H9 (cell line): ENCODE results near the gene MAD1L1. TPM values are rescaled to one million over a fixed set of nuclear protein-coding genes. Genes with fewer than 3 reads are reported as not detected.

Experiments used
- DNase-seq: peaks from one replicate; pipeline ENCODE4 v3.0.0-alpha.2; 2017
- H2AFZ ChIP-seq: one replicate; pipeline ENCODE4 v1.6.1; 2013; ENCODE audit warnings: mild to moderate bottlenecking, low read length, control low read depth, moderate library complexity
- H2AK5ac ChIP-seq: 2 replicates; pipeline ENCODE4 v1.6.1; 2013; ENCODE audit warnings: low read length, control low read depth, mixed read lengths; ENCODE audit not compliant: insufficient read length
- H2BK120ac ChIP-seq: one replicate; pipeline ENCODE4 v1.6.1; 2013; ENCODE audit warnings: low read depth, mild to moderate bottlenecking, low read length, control low read depth, inconsistent platforms; ENCODE audit not compliant: poor library complexity, severe bottlenecking
- H2BK12ac ChIP-seq: 2 replicates; pipeline ENCODE4 v1.6.1; 2013; ENCODE audit warnings: low read length, control low read depth, mixed read lengths, low read depth; ENCODE audit not compliant: insufficient read length
- H2BK15ac ChIP-seq: 2 replicates; pipeline ENCODE4 v1.6.1; 2013; ENCODE audit warnings: low read depth, low read length, control low read depth
- H2BK20ac ChIP-seq: one replicate; pipeline ENCODE4 v1.6.1; 2013; ENCODE audit warnings: low read depth, mild to moderate bottlenecking, low read length, control low read depth, inconsistent platforms; ENCODE audit not compliant: poor library complexity, severe bottlenecking
- H2BK5ac ChIP-seq: 2 replicates; pipeline ENCODE4 v1.6.1; 2013; ENCODE audit warnings: low read length, control low read depth, mixed read lengths; ENCODE audit not compliant: insufficient read length
- H3K14ac ChIP-seq: 2 replicates; pipeline ENCODE4 v1.6.1; 2013; ENCODE audit warnings: low read length, control low read depth; ENCODE audit not compliant: insufficient read depth
- H3K18ac ChIP-seq: 2 replicates; pipeline ENCODE4 v1.6.1; 2013; ENCODE audit warnings: low read depth, mild to moderate bottlenecking, mixed read lengths, low read length, control low read depth; ENCODE audit not compliant: insufficient read length
- H3K23ac ChIP-seq: 2 replicates; pipeline ENCODE4 v1.6.1; 2013; ENCODE audit warnings: low read length, control low read depth, mixed read lengths, low read depth; ENCODE audit not compliant: insufficient read length
- H3K23me2 ChIP-seq: 2 replicates; pipeline ENCODE4 v1.6.1; 2013; ENCODE audit warnings: low read depth, mild to moderate bottlenecking, mixed read lengths, low read length, control low read depth; ENCODE audit not compliant: insufficient read length, poor library complexity, severe bottlenecking
- H3K27ac ChIP-seq: 2 replicates; pipeline ENCODE4 v1.5.1; 2013; ENCODE audit warnings: low read length, control low read depth, mixed read lengths, low read depth; ENCODE audit not compliant: insufficient read length
- H3K27me3 ChIP-seq: 2 replicates; pipeline ENCODE4 v1.6.1; 2013; ENCODE audit warnings: low read length, control low read depth, inconsistent platforms; ENCODE audit not compliant: insufficient read depth
- H3K4ac ChIP-seq: 2 replicates; pipeline ENCODE4 v1.6.1; 2013; ENCODE audit warnings: low read depth, mild to moderate bottlenecking, control low read depth, inconsistent platforms, low read length, moderate library complexity
- H3K4me1 ChIP-seq: 2 replicates; pipeline ENCODE4 v1.6.1; 2013; ENCODE audit warnings: low read length, control low read depth, inconsistent platforms; ENCODE audit not compliant: insufficient read depth
- H3K4me2 ChIP-seq: 2 replicates; pipeline ENCODE4 v1.6.1; 2013; ENCODE audit warnings: low read length, control low read depth, mixed read lengths; ENCODE audit not compliant: insufficient read length, insufficient read depth
- H3K56ac ChIP-seq: 2 replicates; pipeline ENCODE4 v1.6.1; 2013; ENCODE audit warnings: low read depth, mild to moderate bottlenecking, mixed read lengths, low read length, control low read depth; ENCODE audit not compliant: insufficient read length
- H3K79me1 ChIP-seq: 2 replicates; pipeline ENCODE4 v1.6.1; 2013; ENCODE audit warnings: low read depth, mild to moderate bottlenecking, moderate library complexity, low read length, control low read depth, inconsistent platforms; ENCODE audit not compliant: insufficient read depth, poor library complexity, severe bottlenecking
- H3K79me2 ChIP-seq: 2 replicates; pipeline ENCODE4 v1.6.1; 2013; ENCODE audit warnings: low read length, control low read depth, inconsistent platforms; ENCODE audit not compliant: insufficient read depth
- H3K9ac ChIP-seq: 2 replicates; pipeline ENCODE4 v1.6.1; 2013; ENCODE audit warnings: low read length, control low read depth, mixed read lengths; ENCODE audit not compliant: insufficient read length; ENCODE audit errors: extremely low read depth
- H3K9me3 ChIP-seq: one replicate; pipeline ENCODE4 v1.6.1; 2013; ENCODE audit warnings: low read depth, low read length, inconsistent platforms; ENCODE audit not compliant: control insufficient read depth
- H3T11ph ChIP-seq: one replicate; pipeline ENCODE4 v1.6.1; 2013; ENCODE audit warnings: mild to moderate bottlenecking, low read length, control low read depth, inconsistent platforms
- H4K20me1 ChIP-seq: one replicate; pipeline ENCODE4 v1.6.1; 2013; ENCODE audit not compliant: control insufficient read depth, insufficient read length, insufficient read depth
- H4K5ac ChIP-seq: 2 replicates; pipeline ENCODE4 v1.6.1; 2013; ENCODE audit warnings: low read depth, mild to moderate bottlenecking, mixed read lengths, low read length, control low read depth; ENCODE audit not compliant: insufficient read length
- H4K8ac ChIP-seq: replicated peaks from 2 replicates; pipeline ENCODE4 v1.6.1; 2013; ENCODE audit warnings: low read length, control low read depth, mixed read lengths, low read depth; ENCODE audit not compliant: insufficient read length
- H4K91ac ChIP-seq: 2 replicates; pipeline ENCODE4 v1.6.1; 2013; ENCODE audit warnings: low read depth, mild to moderate bottlenecking, moderate library complexity, mixed read lengths, low read length, control low read depth; ENCODE audit not compliant: insufficient read length
- H3K27ac Mint-ChIP-seq, 3 experiments: 2 replicates in 2 of 3; 3 replicates in 1 of 3; pipeline ENCODE4 v1.8.0; 2020 to 2021; ENCODE audit warnings: mixed read lengths in 3 of 3, mild to moderate bottlenecking in 1 of 3, moderate library complexity in 1 of 3
- H3K27me3 Mint-ChIP-seq: 2 replicates; pipeline ENCODE4 v1.8.0; 2021; ENCODE audit warnings: low read depth, mild to moderate bottlenecking, moderate library complexity, mixed read lengths
- H3K36me3 Mint-ChIP-seq, 3 experiments: 2 replicates in 2 of 3; 3 replicates in 1 of 3; pipeline ENCODE4 v1.8.0; 2020 to 2021; ENCODE audit warnings: low read depth in 3 of 3, mixed read lengths in 3 of 3; ENCODE audit not compliant: insufficient read depth in 1 of 3
- H3K4me1 Mint-ChIP-seq, 2 experiments: 2 replicates each; pipeline ENCODE4 v1.8.0; 2020; ENCODE audit warnings: mixed read lengths in 2 of 2
- H3K4me3 Mint-ChIP-seq, 2 experiments: 2 replicates in 1 of 2; 3 replicates in 1 of 2; pipeline ENCODE4 v1.8.0; 2020 to 2021; ENCODE audit warnings: mild to moderate bottlenecking in 2 of 2, mixed read lengths in 2 of 2, moderate library complexity in 1 of 2
- H3K9me3 Mint-ChIP-seq, 2 experiments: 2 replicates in 1 of 2; 3 replicates in 1 of 2; pipeline ENCODE4 v1.8.0; 2020; ENCODE audit warnings: mild to moderate bottlenecking in 2 of 2, mixed read lengths in 2 of 2, moderate library complexity in 1 of 2
- WGBS: extraction: QIAGEN DNeasy Blood & Tissue Kit; methylation state at CpG from one replicate; pipeline ENCODE4 v1.1.7; 2013; ENCODE audit warnings: missing lambda C conversion rate, low lambda C conversion rate, mixed read lengths; ENCODE audit not compliant: insufficient read length; ENCODE audit errors: extremely low coverage; 5-methylcytosine and 5-hydroxymethylcytosine counted together
- total RNA-seq: library from RNA; stranded (reverse); gene quantifications from 2 replicates; pipeline ENCODE4 v1.2.1, GENCODE V29; 2021
- TF ChIP-seq, protein P1 (sequence below): fragments of 200-600 bp; sonication (generic); conservative IDR thresholded peaks from 3 replicates; pipeline ENCODE4 v1.8.0; 2021; ENCODE audit warnings: antibody characterized with exemption, mild to moderate bottlenecking

The MAD1L1 gene
- total RNA-seq, 1 experiment from 2014 or later = 39.0 TPM

DNA sequence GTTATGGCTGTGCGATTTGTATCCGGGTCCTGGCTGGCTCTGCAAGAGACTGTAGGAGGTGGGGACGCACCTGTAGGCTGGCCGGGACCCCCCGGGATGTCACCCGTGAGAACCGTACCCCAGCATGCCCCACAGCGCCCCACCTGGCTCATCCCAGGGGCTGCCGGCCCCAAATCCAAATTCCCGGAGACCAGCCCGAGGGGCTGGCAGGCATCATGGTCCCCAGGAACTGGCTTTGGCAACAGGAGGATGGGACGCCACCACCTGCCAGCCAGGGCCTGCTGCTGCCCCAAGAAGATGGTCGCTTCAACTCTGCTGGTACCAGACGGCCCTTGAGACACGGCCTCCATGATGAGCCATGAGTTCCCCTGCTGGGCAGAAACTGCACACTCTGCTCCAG lies 323.3 kb downstream of the MAD1L1 start:
- H3K4me1 Mint-ChIP-seq = peaks cover 3 to 6% of the 10 kb centered on the region in 2 experiments
- H3K9me3 ChIP-seq = no peaks in the 10 kb centered on the region
- no peak for DNase-seq

More for the DNA sequence above, 323.3 kb downstream of the MAD1L1 start:
- H4K5ac ChIP-seq = no peak overlapping the region
- peaks cover 0 to 2% (median 0%) of the 10 kb centered on the region in 3 experiments; a peak in 1 of 7 replicates for H3K36me3 Mint-ChIP-seq
- H2AFZ ChIP-seq = no peak overlapping the region
- no peaks in the 10 kb centered on the region for H3K9me3 Mint-ChIP-seq
- H3K4me2 ChIP-seq = no peak overlapping the region
- no peaks in the 10 kb centered on the region for H3K79me1 ChIP-seq
- no peak overlapping the region for H3K56ac ChIP-seq
- no peak overlapping the region for H2BK120ac ChIP-seq
- H3K9ac ChIP-seq = no peak overlapping the region
- H3K4me1 ChIP-seq = no peaks in the 10 kb centered on the region
- TF ChIP-seq, protein P1, sequence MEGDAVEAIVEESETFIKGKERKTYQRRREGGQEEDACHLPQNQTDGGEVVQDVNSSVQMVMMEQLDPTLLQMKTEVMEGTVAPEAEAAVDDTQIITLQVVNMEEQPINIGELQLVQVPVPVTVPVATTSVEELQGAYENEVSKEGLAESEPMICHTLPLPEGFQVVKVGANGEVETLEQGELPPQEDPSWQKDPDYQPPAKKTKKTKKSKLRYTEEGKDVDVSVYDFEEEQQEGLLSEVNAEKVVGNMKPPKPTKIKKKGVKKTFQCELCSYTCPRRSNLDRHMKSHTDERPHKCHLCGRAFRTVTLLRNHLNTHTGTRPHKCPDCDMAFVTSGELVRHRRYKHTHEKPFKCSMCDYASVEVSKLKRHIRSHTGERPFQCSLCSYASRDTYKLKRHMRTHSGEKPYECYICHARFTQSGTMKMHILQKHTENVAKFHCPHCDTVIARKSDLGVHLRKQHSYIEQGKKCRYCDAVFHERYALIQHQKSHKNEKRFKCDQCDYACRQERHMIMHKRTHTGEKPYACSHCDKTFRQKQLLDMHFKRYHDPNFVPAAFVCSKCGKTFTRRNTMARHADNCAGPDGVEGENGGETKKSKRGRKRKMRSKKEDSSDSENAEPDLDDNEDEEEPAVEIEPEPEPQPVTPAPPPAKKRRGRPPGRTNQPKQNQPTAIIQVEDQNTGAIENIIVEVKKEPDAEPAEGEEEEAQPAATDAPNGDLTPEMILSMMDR = peak; percentile 27; the same call in 2 of the 3 replicates
- no peak overlapping the region for H4K91ac ChIP-seq
- H2BK15ac ChIP-seq = no peak overlapping the region
- no peaks in the 10 kb centered on the region for H3K23me2 ChIP-seq
- no peaks in the 10 kb centered on the region for H4K20me1 ChIP-seq
- H3K79me2 ChIP-seq = no peaks in the 10 kb centered on the region
- no peak overlapping the region for H4K8ac ChIP-seq
- no peak overlapping the region for H3K14ac ChIP-seq
- H3K27me3 ChIP-seq = no peaks in the 10 kb centered on the region
- H2AK5ac ChIP-seq = no peak overlapping the region
- H3K27ac Mint-ChIP-seq = peak overlapping the region in 2 of 3 experiments; percentile 77 to 82; a peak in 2 of 7 replicates
- no peak overlapping the region for H2BK5ac ChIP-seq
- no peak overlapping the region for H3K23ac ChIP-seq
- H3K18ac ChIP-seq = no peak overlapping the region
- H3K27ac ChIP-seq = no peak overlapping the region
- no peak overlapping the region for H2BK12ac ChIP-seq
- H3T11ph ChIP-seq = no peak overlapping the region
- no peaks in the 10 kb centered on the region for H3K27me3 Mint-ChIP-seq
- no peak overlapping the region for H3K4ac ChIP-seq
- no peak overlapping the region for H3K4me3 Mint-ChIP-seq
- H2BK20ac ChIP-seq = no peak overlapping the region
- WGBS = no CpG with 5 or more reads among the region's 15 CpGs
